OCI-LY1 (cell line): ENCODE results near the gene GAD1.

ENCODE experiments used
- EZH2 ChIP-seq: fragments of 200-600 bp; sonication (generic), shearing (Covaris generic); IDR thresholded peaks from 2 replicates; pipeline ENCODE4 v1.8.0; 2017; ENCODE audit warnings: borderline replicate concordance, mixed run types, mild to moderate bottlenecking, antibody characterized with exemption, low read length, moderate library complexity, mixed read lengths
- TF ChIP-seq, protein P1 (sequence below): fragments of 200-600 bp; sonication (generic), shearing (Covaris generic); IDR thresholded peaks from 2 replicates; pipeline ENCODE4 v1.5.1; 2017; ENCODE audit warnings: mild to moderate bottlenecking, antibody characterized with exemption, low read length, moderate library complexity, mixed read lengths

DNA sequence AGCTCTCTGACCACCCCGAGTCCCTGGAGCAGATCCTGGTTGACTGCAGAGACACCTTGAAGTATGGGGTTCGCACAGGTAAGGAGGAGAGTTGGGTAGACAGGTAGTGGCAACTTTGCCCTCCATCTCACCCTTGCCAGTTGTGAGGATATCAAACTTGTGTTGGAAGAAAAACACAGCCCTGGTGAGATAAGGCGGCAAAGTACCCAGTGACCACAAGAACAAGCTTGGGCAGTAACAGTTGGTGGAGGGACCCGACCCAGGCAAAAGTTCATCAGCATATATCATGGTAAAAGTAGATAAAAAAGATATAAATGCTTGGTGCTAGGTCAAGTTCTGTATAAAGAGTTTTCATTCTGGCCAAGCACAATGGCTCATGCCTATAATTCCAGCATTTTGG, 14.4 kb downstream of the GAD1 start:
- TF ChIP-seq, protein P1, sequence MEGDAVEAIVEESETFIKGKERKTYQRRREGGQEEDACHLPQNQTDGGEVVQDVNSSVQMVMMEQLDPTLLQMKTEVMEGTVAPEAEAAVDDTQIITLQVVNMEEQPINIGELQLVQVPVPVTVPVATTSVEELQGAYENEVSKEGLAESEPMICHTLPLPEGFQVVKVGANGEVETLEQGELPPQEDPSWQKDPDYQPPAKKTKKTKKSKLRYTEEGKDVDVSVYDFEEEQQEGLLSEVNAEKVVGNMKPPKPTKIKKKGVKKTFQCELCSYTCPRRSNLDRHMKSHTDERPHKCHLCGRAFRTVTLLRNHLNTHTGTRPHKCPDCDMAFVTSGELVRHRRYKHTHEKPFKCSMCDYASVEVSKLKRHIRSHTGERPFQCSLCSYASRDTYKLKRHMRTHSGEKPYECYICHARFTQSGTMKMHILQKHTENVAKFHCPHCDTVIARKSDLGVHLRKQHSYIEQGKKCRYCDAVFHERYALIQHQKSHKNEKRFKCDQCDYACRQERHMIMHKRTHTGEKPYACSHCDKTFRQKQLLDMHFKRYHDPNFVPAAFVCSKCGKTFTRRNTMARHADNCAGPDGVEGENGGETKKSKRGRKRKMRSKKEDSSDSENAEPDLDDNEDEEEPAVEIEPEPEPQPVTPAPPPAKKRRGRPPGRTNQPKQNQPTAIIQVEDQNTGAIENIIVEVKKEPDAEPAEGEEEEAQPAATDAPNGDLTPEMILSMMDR, result no peak
- TF ChIP-seq EZH2, result no peak
